OCI-M2 (cell line): ENCODE data around the gene ANTKMT.
"Not testable (repeated sequence)": the region's sequence is repeated elsewhere in the genome, so short reads cannot be mapped to it uniquely, and the experiment has no call there.

Source experiments
- DNase-seq: peaks from one replicate; lab custom pipeline; 2025; ENCODE audit not compliant: unreplicated experiment; lab: John Stamatoyannopoulos, UW

ANTKMT gene

DNA sequence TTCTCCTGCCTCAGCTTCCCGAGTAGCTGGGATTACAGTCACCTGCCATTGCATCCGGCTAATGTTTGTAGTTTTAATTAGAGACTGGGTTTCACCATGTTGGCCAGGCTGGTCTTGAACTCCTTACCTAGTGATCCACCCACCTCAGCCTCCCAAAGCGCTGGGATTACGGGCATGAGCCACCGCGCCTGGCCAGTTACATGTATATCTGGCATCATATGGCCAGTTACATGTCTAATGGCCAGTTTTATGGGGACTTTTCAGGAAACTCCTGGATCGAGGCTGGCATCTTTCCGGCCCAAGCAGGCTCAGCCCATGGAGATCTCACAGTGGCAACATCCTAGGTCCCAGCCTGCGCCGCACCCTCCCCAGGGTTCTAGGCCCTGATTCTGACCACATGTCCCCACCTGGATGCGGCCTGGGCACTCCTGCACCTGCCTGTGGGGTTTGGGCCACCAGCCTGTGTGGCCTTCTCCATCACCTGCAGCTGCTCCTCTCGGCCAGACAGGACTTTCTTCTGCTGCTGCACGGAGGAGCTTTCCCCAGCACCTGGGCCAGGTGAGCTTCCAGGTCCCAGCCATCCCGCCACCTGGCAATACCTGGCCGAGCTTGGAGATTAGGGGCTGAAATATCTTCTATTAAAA is 21.2 kb downstream of the ANTKMT start:
- DNase-seq = no peak

DNA sequence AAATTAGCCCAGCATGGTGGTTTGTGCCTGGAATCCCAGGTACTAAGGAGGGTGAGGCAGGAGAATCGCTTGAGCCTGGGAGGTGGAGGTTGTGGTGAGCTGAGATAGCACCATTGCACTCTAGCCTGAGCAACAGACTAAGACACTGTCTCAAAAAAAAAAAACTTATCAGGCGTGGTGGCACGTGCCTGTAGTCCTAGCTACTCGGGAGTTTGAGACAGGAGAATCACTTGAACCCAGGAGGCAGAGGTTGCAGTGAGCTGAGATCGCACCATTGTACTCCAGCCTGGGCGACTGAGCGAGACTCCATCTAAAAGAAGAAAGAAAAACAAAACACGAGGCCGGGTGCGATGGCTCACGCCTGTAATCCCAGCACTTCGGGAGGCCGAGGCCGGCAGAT is 21.9 kb downstream of the ANTKMT start:
- not testable (repeated sequence) for DNase-seq

GRCh38 chr16:743794-744500 is 23.0 kb downstream of the ANTKMT start:
- no peak for DNase-seq

DNA sequence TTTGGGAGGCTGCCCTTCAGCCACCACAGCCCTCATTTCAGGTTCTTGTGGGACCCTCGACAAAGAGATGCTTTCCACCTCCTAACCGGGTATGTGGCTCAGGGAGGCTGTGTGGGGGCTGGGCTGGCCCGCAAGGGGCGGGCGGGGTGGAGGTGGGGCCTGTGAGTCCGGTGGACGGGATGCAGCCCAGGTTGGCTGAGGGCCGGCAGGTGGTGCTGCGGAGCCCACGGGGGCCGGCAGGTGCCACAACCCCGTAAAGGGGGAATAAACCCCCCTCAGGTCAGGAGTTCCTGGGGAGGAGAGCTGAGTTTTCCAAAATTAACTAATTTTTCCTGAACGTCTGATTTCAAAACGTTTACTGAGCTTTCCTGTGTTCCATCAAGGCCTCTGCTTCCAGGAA is 24.8 kb downstream of the ANTKMT start:
- no peak for DNase-seq

DNA sequence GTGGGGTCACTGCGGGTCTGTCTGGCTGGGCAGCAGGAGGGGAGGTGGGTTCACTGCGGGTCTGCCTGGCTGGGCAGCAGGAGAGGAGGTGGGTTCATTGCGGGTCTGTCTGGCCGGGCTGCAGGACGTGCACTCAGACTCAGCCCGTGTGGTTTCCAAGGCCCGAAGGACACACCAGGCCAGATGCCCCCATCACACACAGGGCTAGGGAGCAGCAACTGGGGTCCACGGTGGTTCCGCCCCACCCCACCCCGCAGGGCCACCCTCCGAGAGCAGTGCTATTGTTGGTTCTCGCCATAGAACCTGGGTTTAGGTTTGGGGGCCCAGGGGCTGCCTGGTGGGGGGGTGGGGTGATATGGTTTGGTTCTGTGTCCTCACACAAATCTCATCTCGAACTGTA is 25.7 kb downstream of the ANTKMT start:
- DNase-seq = no peak

DNA sequence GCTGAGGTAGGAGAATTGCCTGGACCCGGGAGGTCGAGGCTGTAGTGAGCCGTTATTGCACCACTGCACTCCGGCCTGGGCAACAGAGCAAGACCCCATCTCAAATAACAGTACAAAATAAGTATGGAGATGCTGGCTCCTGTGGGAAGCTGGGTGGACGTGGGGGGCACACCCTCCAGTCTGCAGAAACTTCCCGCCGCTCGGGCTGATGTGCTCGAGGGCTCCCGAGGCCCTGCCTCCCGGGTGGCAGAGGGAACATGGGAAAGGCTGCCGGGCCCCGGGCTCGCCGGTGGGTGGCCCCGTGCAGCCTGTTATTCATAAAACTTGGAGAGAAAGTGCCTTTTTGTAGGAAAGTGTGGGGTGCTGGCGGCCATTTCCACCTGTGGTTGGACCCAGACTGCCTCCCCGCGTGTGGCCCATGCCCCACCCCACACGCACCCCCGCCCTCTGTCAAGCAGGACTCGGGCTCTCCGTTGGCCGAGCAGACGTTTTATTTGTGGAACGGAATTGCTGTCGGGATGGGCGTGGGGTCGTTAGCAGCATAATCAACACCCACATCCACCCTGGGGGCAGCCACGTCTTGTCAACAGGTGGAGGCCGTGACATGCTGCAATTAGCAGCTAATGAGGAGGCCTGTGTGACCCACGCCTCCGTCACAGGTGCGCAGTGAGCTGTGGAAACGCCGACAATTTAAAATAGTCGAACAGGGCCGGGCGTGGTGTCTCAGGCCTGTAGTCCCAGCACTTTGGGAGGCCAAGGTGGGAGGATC is 27.2 kb downstream of the ANTKMT start:
- no peak for DNase-seq

DNA sequence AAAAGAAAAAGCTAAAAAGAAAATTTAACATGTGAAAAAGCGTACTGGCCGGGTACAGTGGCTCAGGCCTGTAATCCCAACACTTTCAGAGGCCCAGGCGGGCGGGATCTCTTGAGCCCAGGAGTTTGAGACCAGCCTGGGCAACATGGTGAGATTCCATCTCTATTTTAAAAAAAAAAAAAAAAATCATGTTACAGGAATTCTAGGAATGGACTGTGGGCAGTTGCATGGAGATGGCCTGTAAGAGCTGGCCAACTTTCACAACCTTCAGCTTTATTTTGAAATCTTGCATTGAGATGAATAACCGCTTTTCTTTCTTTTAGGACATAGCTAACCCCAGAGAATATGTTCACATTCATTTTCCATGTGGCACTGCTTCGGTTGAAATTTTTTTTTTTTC is 28.1 kb downstream of the ANTKMT start:
- DNase-seq = no peak

- no peak for DNase-seq
These were observed 29.5 kb downstream of the ANTKMT start for GRCh38 chr16:750485-750884.

- no peak for DNase-seq
These were observed 30.4 kb downstream of the ANTKMT start for GRCh38 chr16:751152-752006.

- DNase-seq = no peak
These were observed 31.0 kb downstream of the ANTKMT start for GRCh38 chr16:752007-752312.

GRCh38 chr16:754121-754607 is 33.2 kb downstream of the ANTKMT start:
- not testable (repeated sequence) for DNase-seq

- no peak for DNase-seq
These were observed 33.7 kb downstream of the ANTKMT start for GRCh38 chr16:754656-755055.

- no peak for DNase-seq
These were observed 35.5 kb downstream of the ANTKMT start for GRCh38 chr16:756428-756827.

DNA sequence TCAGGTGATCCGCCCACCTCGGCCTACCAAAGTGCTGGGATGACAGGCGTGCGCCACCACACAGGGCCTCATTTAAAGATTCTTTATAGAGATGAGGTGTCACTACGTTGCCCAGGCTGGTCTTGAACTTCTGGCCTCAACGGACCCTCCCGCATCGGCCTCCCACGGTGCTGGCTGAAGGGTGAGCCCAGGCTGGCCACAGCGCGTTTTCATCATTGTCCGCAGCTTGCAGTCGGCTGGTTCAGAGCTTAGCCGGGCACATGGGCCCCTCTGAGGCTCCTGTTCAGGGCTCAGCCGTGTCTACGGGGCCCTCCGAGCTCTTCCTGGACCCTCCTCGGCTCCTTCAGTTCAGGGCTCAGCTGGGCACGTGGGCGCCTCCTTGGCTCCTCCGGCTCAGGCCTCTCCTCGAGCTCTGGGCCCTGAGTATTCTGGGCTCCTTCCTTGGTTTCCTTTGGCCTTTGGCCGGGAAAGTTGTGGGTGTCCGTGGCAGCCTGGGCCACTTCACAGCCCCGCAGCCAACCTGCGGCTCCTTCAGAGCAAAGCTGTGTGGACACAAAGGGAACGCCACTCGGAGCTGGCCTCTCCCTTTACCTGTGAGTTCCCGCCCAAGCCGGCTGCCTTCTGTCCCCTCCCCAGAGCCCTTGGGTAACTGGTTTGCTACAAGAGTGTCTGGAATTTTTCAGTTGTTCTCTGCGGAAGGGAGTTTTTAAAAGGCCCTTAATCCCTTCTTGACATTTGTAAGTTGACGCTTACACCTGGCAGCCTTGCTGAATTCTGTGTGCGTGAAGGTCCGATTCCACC is 38.4 kb downstream of the ANTKMT start:
- DNase-seq = no peak

DNA sequence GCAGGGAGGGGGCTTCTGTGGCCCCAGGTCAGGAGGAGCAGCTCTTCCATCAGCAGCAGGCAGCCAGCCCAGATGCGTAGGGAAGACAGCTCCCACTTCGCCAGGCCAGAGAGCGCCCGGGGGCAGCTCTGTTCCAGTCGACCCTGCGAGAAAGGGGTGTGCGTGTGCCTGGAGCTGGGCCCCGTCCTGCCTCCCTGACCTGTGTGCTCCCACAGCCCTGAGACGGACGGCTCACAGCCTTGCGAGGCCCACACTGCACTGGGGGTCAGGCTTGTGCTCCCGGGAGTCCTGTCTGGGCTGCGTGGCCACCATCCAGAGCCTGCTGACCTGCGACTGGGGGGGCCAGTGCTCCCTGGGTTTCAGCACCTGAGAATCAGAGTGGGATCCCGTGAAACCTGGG is 39.1 kb downstream of the ANTKMT start:
- no peak for DNase-seq

DNA sequence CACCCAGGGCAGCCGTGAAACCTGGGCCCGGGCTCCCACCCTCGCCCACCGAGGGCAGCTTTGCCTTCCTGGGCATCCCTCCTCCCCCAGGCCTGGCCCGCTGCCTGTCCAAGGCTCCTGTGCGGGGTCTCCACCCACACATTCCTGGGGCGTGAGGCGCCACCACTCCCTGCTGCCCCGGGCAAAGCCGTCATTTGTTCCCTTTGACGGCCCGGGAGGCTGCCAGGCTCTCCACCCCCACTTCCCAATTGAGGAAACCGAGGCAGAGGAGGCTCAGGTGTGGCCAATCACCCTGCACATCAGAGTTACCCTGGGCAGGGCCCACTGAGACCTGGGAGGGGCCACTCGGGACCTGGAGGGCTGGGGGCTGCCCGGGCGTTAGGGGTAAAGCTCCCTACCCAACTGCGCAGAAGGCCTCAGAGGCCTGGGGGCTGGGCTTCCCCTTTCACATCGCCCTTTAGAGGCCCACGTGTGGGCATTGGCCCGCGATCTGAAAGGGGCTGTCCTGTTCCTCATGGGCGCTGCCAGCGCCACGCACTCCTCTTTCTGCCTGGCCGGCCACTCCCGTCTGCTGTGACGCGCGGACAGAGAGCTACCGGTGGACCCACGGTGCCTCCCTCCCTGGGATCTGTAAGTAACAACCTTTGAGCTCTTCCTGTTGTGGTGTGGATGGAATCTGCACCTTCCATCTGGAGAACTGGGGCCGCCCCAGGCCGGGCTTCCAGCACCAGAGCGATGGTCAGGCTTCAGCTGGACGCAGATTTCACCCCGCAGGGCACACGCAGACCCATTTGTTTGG is 39.8 kb downstream of the ANTKMT start, which contains the start of gene MSLN:
Gene MSLN, plus strand, starts transcription at position 190 of the 799 bp plus-strand sequence. CDS start 1,947 bp downstream, outside the sequence.
- DNase-seq = no peak

DNA sequence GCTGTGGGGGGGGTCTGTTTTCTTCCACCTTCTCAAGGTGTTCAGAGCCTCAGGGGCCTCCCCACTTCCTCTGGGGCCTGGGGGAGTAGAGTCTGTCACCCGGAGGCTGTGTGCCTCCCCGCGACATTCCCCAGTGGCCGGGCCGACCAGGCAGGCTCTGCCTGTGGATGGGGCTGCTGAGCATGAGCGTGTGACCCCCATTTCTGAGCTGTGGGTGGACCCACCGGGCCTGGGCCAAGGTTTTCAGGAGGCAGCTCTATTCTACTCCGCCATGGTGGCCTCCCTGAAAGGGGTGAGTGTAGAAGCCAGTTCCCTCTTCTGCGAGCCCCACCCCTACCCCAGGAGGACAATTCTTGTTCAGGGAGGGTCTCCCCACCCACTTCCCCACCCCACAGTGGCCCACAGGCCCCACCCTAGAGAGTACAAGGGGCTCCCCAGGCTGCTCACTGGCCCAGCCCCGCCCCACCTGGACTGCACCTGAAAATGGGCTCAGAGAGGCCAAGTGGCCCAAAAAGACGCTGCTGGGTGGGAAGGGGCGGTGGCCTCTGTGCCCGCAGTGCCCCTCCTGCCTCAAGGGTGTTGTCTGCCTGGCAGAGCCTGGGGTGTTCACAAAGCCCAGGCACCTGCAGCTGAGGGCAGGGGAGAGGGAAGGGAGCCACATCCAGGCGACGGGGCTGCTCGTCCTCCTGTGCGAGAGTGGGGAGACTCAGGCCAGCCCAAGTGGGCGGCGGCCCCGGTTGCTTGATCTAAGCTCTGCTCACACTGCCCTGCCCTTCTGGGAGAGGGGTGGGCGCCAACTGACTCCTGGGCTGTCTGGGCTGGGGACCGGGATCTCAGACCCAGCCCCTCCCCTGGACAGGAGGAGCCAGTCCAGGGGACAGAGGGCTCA is 40.9 kb downstream of the ANTKMT start:
- no peak for DNase-seq

DNA sequence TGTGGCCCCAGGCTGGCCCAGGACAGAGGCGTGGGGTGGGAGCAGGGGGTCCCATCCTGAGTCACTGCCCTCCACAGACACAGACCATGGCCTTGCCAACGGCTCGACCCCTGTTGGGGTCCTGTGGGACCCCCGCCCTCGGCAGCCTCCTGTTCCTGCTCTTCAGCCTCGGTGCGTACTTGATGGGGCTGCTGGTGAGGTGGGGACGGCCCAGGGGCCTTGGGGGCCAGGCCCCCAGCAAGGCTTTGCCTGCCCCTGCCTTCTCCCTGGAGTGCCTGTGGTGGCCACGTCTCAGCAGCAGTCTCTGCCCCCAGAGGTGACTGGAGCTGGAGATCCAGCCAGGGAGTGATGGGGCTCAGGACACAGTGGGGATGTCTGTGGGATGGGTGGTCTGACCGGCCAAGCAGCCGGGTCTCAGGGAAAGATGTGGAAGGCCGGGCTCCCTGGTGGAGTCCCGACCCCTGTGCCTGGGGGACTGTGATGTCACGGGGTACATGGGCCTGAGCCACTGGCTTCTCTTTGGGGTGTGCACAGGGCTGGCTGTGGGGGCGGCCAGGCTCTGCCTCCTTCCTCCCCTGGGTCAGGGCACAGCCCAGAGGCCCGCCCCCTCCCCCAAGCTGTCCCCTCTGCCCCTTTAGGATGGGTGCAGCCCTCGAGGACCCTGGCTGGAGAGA is 41.8 kb downstream of the ANTKMT start:
- DNase-seq = no peak
